Spleen (tissue), 11 donors: Measurements from ENCODE around the gene COPG2. TPM values are rescaled to one million over a fixed set of nuclear protein-coding genes. Genes with fewer than 3 reads are reported as not detected.

Experiments
- DNase-seq: peaks from one replicate; pipeline ENCODE4 v3.0.0-alpha.2; 2020
- H3K27ac ChIP-seq, 8 donors: fragments of 200-600 bp; sonication (generic) in 7 of 8; 1 replicate in 4 of 8; 2 replicates in 4 of 8; pipeline versions ENCODE4 v1.5.0 to v1.8.0; 2016 to 2021; ENCODE audit warnings: inconsistent platforms in 4 of 8, mild to moderate bottlenecking in 4 of 8, moderate library complexity in 1 of 8
- H3K27me3 ChIP-seq, 7 donors: fragments of 200-600 bp; sonication (generic) in 6 of 7; replicated peaks in 1 of 7; 1 replicate in 4 of 7; 2 replicates in 3 of 7; pipeline versions ENCODE4 v1.5.0 to v1.8.0; 2016 to 2021; ENCODE audit warnings: inconsistent platforms in 3 of 7, mild to moderate bottlenecking in 1 of 7
- H3K36me3 ChIP-seq, 6 donors: fragments of 200-600 bp; sonication (generic) in 5 of 6; 1 replicate in 4 of 6; 2 replicates in 2 of 6; pipeline versions ENCODE4 v1.5.0 to v1.8.0; 2016 to 2021; ENCODE audit warnings: inconsistent platforms in 2 of 6
- H3K4me1 ChIP-seq, 6 donors: fragments of 200-600 bp; sonication (generic) in 5 of 6; 1 replicate in 3 of 6; 2 replicates in 3 of 6; pipeline versions ENCODE4 v1.5.0 to v1.8.0; 2016 to 2021; ENCODE audit warnings: inconsistent platforms in 3 of 6
- H3K4me3 ChIP-seq, 8 donors: fragments of 200-600 bp; sonication (generic) in 7 of 8; 1 replicate in 4 of 8; 2 replicates in 4 of 8; pipeline versions ENCODE4 v1.5.0 to v1.8.0; 2016 to 2021; ENCODE audit warnings: inconsistent platforms in 4 of 8, mild to moderate bottlenecking in 4 of 8, moderate library complexity in 2 of 8
- H3K9me3 ChIP-seq, 8 donors: fragments of 200-600 bp; sonication (generic) in 7 of 8; 1 replicate in 4 of 8; 2 replicates in 4 of 8; pipeline versions ENCODE4 v1.5.0 to v1.8.0; 2016 to 2021; ENCODE audit warnings: inconsistent platforms in 4 of 8
- POLR2A ChIP-seq, 3 donors: fragments of 450-650 bp; IDR thresholded peaks; one replicate each; pipeline ENCODE4 v1.5.1; 2017; ENCODE audit warnings: antibody characterized with exemption in 3 of 3, mild to moderate bottlenecking in 1 of 3
- POLR2AphosphoS5 ChIP-seq, 3 donors: sonication (generic); formaldehyde crosslinking; IDR thresholded peaks; one replicate each; pipeline ENCODE4 v1.5.1; 2017; ENCODE audit warnings: antibody characterized with exemption in 3 of 3
- WGBS, 5 donors: extraction: QIAGEN DNeasy Blood & Tissue Kit in 3 of 5; methylation state at CpG; one replicate each; pipeline versions ENCODE4 v1.1.5 to v1.1.7; 2013 to 2018; 5-methylcytosine and 5-hydroxymethylcytosine counted together
- intact Hi-C: fragments of 100-400 bp; cut with DNase I; formaldehyde crosslinking; loops from one replicate; pipeline ENCODE4 v1.15.0; 2023; ENCODE audit warnings: low total_unique reads
- polyA plus RNA-seq, 3 donors: library from polyadenylated mRNA; stranded (reverse); fragments of 200-250 nt; gene quantifications; one replicate each; pipeline ENCODE4 v1.2.1, GENCODE V29; 2013
- total RNA-seq, 7 donors: library from RNA; depleted of rRNA in 3 of 7; stranded (reverse); fragments of >200 nt in 3 of 7; fragmentation: NEBNext Ultra II Directional in 4 of 7; extraction: Animal tissue kit (Norgen Biotek cat#: 25700) in 4 of 7; gene quantifications; one replicate each; pipeline versions ENCODE4 v1.1.0 to v1.2.1, GENCODE V29; 2016 to 2021
- TF ChIP-seq, protein P1 (sequence below), 11 experiments: fragments of 200-600 bp in 7 of 11; fragments of 450-650 bp in 4 of 11; sonication (generic) in 4 of 11; IDR thresholded peaks in 8 of 11; conservative IDR thresholded peaks in 3 of 11; 1 replicate in 7 of 11; 2 replicates in 4 of 11; pipeline versions ENCODE4 v1.4.0 to v1.8.0; 2016 to 2021; ENCODE audit warnings: antibody characterized with exemption in 11 of 11, inconsistent platforms in 4 of 11, mild to moderate bottlenecking in 1 of 11
- donor health status: healthy with polysubstance abuse.
- donor health status: DM: no; HTN: no; CAD: no; lungs with moderate emphysema.
- donor health status: DM: no; HTN: no; CAD: no.
- donor health status: Bipolar disorder and iron deficiency.
- donor health status: healthy.
- donor health status: DM: no; HTN: no; CAD: no.
- donor health status: DM: yes; HTN: yes; CAD: no.

The COPG2 gene
- total and polyA plus RNA-seq, 10 donors = 5.8 to 25.1 (median 18.3) TPM

- Histone ChIP-seq H3K4me1 (no peaks in the 10 kb centered on the region), H3K27me3 (peaks cover 0 to 7% (median 0%) of the 10 kb centered on the region in 7 donors), H3K36me3 (no peaks in the 10 kb centered on the region), H3K27ac (no peak overlapping the region), H3K9me3 (peaks cover 0 to 10% (median 0%) of the 10 kb centered on the region in 8 donors), H3K4me3 (no peak overlapping the region)
- no peak for DNase-seq
- intact Hi-C loops = no loop called here
- no peak for TF ChIP-seq POLR2A (IDR thresholded peaks at IDR 0.05)
- no peak for TF ChIP-seq POLR2AphosphoS5 (IDR thresholded peaks at IDR 0.05)
- TF ChIP-seq, protein P1, sequence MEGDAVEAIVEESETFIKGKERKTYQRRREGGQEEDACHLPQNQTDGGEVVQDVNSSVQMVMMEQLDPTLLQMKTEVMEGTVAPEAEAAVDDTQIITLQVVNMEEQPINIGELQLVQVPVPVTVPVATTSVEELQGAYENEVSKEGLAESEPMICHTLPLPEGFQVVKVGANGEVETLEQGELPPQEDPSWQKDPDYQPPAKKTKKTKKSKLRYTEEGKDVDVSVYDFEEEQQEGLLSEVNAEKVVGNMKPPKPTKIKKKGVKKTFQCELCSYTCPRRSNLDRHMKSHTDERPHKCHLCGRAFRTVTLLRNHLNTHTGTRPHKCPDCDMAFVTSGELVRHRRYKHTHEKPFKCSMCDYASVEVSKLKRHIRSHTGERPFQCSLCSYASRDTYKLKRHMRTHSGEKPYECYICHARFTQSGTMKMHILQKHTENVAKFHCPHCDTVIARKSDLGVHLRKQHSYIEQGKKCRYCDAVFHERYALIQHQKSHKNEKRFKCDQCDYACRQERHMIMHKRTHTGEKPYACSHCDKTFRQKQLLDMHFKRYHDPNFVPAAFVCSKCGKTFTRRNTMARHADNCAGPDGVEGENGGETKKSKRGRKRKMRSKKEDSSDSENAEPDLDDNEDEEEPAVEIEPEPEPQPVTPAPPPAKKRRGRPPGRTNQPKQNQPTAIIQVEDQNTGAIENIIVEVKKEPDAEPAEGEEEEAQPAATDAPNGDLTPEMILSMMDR (IDR thresholded peaks at IDR 0.05 in 8 of 11, conservative IDR thresholded peaks at IDR 0.05 in 3 of 11) = no peak
- 49 to 86% (median 72%) methylated on average over 1 of the region's 1 CpG for WGBS, 5 donors
Measured at GRCh38 chr7:130703851-130704250, 35.3 kb upstream of the COPG2 start.

- TF ChIP-seq, protein P1 (IDR thresholded peaks at IDR 0.05 in 8 of 11, conservative IDR thresholded peaks at IDR 0.05 in 3 of 11) = no peak
- TF ChIP-seq POLR2A (IDR thresholded peaks at IDR 0.05) (no peak), POLR2AphosphoS5 (IDR thresholded peaks at IDR 0.05) (no peak)
- H3K4me1 ChIP-seq = no peaks in the 10 kb centered on the region
- intact Hi-C loops = no loop called here
- DNase-seq = no peak
- no peaks in the 10 kb centered on the region for H3K36me3 ChIP-seq
- H3K4me3 ChIP-seq = no peak overlapping the region
- peaks cover 0 to 7% (median 0%) of the 10 kb centered on the region in 8 donors for H3K9me3 ChIP-seq
- 94 to 100% (median 95%) methylated on average over 1 to 2 of the region's 2 CpGs for WGBS, 5 donors
- H3K27ac ChIP-seq = no peak overlapping the region
- no peaks in the 10 kb centered on the region for H3K27me3 ChIP-seq
Measured at GRCh38 chr7:130701650-130702049, 33.1 kb upstream of the COPG2 start.

DNA sequence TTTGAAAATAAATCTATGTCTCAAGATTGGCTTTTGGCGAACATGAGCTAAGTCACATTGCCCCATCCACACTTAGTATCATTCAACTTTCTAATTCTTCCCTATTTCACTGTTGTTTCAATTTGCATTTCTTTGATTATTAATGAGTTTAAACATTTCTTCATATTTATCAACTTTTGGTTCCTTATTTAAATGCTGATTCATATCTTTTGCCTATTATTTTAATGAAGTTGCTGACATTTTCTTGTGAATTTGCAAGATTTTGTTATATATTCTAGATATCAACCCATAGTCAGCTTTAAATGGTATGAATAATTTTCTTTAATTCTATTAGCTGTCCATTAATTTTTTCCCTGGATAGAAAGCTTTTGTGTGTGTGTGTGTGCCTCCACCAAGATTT is 32.2 kb upstream of the COPG2 start:
- Histone ChIP-seq H3K4me1 (no peaks in the 10 kb centered on the region), H3K27ac (no peak overlapping the region), H3K4me3 (no peak overlapping the region), H3K9me3 (no peaks in the 10 kb centered on the region), H3K27me3 (no peaks in the 10 kb centered on the region), H3K36me3 (no peaks in the 10 kb centered on the region)
- TF ChIP-seq POLR2AphosphoS5 (IDR thresholded peaks at IDR 0.05) = no peak
- TF ChIP-seq, protein P1 (IDR thresholded peaks at IDR 0.05 in 8 of 11, conservative IDR thresholded peaks at IDR 0.05 in 3 of 11) = no peak
- no peak for TF ChIP-seq POLR2A (IDR thresholded peaks at IDR 0.05)
- DNase-seq = no peak
- intact Hi-C loops = no loop called here
- 84 to 95% (median 89%) methylated on average over 1 of the region's 1 CpG for WGBS, 5 donors

DNA sequence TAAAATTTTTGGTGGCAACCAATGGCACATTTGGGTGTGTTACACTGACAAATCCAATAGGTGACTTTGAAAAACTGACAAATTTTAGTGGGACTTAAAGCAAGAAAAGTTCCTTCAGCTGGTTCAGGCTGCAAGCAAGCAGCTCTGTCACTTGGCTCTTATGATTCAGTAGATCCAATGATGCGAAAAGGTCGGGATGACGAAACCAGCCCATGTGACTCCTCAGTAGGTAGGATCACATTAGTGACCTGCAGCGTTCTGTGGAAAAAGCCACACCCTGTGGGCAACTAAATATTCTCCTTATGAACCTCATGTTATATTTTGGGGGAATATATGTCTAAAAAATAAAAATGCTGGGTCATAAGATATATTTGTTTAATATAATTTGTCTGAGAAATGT is 31.1 kb upstream of the COPG2 start:
- no peaks in the 10 kb centered on the region for H3K9me3 ChIP-seq
- no peak overlapping the region for H3K27ac ChIP-seq
- TF ChIP-seq POLR2AphosphoS5 (IDR thresholded peaks at IDR 0.05) (no peak), POLR2A (IDR thresholded peaks at IDR 0.05) (no peak)
- TF ChIP-seq, protein P1 (IDR thresholded peaks at IDR 0.05 in 8 of 11, conservative IDR thresholded peaks at IDR 0.05 in 3 of 11) = no peak
- H3K27me3 ChIP-seq = no peaks in the 10 kb centered on the region
- no peak overlapping the region for H3K4me3 ChIP-seq
- 60 to 71% (median 64%) methylated on average over 4 of the region's 4 CpGs for WGBS, 5 donors
- DNase-seq = no peak
- intact Hi-C loops = no loop called here
- no peaks in the 10 kb centered on the region for H3K4me1 ChIP-seq
- no peaks in the 10 kb centered on the region for H3K36me3 ChIP-seq
